Activated CD4-positive, alpha-beta T cell treated with anti-CD3 and anti-CD28 coated beads, Interleukin-2, amount 50 U/mL, for 16 hours (primary cell): ENCODE measurements around the gene PORCN.

ENCODE experiments used
- DNase-seq: peaks from one replicate; pipeline ENCODE4 v3.0.0-alpha.2; 2020

Gene PORCN

DNA sequence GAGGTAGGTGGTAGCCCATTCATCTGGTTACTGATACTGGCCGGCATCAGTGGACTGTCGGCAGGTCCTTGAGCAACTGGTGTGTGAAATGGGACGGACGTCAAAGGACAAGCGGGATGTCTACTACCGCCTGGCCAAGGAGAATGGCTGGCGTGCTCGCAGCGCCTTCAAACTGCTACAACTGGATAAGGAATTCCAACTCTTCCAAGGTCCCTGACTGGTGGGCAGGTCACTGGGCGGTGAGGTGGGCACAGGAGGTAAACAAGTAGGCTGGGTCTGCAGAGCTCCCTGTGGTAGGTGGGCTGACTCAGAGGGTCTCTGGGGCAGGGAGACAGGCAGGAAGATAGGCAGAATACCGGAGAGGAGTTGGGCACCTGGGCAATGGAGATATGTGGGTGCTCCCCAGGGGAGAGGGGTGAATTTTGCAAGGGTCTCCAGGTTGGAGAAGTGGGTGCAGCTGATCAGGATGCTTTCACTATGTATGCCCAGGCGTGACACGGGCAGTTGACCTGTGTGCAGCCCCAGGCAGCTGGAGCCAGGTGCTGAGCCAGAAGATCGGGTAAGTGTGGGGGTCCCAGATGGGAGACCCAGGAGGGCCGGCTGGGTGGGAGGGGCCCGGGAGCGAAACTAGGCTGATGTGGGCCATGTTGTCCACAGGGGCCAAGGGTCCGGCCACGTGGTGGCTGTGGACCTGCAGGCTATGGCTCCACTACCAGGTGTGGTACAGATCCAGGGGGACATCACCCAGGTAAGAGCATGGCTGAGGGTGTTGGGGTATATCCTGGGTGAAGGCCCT is 30.6 kb upstream of the PORCN start:
- no peak for DNase-seq

DNA sequence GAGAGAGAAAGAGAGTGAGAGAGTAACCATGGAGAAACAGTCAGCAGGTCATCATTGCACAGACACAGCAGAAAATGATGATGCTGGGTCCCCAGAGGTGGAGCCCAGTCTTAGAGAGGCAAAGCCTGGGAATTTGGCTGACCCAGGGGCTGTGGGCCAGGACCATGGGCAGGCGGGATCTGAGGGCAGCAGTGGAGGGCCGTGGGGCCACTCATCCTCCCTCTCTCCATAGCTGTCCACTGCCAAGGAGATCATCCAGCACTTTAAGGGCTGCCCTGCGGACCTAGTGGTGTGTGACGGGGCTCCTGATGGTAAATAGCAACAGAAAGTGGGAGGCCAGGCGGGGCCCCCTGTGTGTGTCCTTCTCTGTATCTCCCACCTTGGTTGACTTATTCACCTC is 30.0 kb upstream of the PORCN start:
- no peak for DNase-seq

DNA sequence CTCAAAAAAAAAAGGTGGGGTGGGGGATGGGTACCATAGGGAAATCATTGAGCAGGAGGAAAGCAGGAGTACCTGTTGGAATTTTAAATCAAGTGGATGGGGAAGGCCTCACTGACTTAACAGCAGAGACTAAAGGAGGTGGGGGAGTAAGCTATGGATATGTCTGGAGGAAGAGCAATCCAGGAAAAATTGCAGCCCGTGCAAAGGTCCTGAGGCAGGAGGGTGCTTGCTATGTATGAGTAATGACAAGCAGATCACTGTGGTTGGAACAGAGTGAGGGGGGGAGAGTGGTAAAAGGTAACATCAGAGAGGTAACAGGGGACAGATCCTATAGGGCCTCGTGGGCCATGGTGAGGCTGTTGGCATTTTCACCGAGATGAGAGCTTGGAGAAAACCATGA is 28.6 kb upstream of the PORCN start:
- no peak for DNase-seq

DNA sequence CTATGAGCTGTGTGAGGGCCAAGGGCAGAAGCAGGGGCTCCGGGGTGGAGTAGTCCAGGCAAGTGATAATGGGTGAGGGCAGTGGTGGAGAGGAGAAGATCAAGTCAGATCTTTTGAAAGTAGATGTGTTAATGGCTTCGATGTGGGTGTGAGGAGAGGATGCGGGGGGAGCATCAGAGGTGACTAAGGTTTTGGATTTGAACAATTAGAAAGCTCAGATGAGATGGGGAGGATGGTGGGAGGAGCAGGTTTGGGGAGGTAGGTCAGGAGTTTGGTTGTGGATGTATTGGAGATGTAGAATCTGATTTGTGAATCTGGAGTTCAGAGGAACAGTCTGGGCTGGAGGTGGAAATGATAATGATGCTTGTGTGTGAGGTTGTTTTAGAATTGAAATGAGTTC is 28.2 kb upstream of the PORCN start:
- DNase-seq = no peak

DNA sequence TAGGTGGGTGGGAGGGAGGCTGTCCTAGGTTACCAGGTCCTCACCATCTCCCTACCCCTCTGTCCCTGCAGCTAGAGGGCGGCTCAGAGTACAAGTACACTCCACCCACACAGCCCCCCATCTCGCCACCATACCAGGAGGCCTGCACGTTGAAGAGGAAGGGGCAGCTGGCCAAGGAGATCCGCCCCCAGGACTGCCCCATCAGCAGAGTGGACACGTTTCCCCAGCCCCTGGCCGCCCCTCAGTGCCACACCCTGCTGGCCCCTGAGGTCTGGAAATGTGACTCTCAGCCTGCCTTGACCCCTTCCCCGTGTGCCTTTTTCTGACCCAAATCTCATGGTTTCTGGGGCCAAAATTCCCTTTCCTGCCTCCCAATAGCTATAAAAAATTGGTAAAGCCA is 26.3 kb upstream of the PORCN start:
- no peak for DNase-seq

DNA sequence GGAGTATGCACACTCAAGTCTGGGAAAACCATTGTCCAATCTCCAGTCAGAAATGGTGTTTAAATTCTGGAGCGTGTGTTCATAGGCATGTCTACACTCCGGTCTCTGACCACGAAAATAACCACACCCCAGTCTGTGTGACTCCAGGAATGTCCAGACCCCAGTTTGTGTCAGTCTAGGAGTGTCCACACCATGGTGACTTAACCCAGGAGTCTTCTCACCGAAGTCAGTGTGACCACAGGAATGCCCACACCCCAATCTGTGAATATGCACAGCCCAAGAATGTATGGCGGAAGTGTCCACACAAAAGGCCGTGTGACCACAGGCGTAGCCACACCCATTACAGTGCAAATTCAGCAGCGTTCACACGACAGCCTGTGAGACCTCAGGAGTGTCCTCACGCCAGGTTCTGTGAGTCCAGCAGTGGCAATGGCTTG is 21.4 kb upstream of the PORCN start:
- DNase-seq = no peak

DNA sequence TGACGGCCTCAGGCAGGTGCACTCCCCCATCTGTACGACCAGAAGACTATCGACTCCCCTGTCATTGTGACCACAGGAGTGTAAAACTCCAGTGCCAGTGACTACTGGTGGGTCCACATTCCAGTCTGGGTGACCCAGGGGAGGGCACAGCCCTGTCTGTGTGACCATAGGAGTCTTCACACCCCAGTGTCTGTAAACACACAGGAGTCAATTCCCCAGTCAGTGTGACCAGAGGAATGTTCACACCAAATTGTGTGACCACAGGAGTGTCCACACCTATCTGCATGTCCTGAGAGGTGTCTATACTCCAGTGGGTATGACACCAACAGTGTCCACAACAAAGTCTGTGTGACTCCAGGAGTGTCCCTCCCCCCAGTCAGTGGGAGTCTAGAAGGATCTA is 20.8 kb upstream of the PORCN start:
- DNase-seq = no peak

DNA sequence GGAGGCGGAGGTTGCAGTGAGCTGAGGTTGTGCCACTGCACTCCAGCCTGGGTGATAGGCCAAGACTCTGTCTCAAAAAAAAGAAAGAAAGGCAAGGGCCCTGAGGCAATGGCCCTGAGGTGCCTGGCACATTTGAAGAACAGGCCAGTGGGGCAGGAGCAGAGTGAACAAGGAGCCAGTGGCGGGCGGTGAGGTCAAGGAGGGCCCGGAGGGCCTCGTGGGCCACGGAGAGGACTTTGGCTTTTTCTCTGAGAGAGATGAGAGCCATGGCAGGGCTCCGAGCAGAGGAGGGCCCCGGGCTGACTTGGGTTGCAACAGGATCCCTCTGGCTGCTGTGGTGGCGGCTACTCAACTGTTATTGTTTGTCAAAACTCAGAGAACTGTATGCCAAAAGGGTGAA is 19.5 kb upstream of the PORCN start:
- no peak for DNase-seq

DNA sequence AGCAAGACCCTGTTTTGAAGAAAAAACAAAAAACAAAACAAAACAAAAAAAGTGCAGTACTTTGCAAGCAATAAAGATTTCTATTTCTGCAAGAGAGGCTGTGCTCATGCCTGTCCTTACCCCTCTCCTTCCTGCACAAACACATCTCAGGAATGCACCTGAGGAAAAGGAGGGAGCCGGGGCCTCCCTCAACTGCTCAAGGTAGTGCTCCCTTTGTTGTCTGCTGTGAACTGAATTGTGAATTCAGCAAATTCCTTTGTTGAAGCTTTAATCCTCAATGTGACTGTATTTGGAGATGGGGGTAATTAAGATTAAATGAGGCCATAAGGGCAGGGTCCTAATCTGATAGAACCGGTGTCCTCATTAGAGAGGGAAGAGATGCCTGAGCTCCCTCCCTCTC is 18.9 kb upstream of the PORCN start:
- DNase-seq = no peak

DNA sequence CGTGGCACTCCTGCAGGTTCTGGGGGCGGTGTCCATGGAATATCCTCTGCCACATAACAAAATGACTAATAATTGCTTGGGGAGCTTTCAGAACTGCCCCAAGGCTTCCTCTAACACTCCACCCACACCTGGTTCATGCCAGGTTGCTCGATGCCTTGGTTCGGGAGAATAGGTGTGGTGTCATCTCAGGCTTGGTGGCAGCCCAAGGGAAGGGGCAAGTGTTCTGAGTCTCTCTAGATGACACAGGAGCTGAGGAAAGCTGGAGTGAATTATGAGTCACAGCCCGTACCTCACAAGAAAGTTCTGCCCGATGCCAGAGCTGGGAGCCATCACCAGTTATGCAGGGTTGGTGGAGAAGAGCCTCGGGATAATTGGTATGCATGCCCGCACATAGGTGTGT is 18.1 kb upstream of the PORCN start:
- no peak for DNase-seq

DNA sequence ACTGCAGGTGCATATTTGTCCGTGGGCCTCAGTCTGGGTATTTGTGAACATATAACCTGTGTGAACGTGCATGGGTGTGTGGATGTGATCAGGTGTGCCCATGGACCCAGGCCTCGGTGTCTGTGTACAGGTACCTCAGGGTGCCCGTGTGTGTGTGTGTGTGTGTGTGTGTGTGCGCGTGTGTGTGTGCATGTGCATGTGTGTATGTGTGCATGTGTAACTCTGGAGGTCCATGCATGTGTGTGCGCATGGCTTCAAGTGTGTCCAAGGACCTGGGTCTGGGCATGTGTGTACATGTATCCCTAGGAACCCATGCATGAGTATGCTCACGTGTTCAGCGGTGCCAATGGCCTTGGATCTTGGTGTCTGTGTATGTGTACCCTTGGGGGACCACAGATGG is 17.0 kb upstream of the PORCN start:
- DNase-seq = no peak

DNA sequence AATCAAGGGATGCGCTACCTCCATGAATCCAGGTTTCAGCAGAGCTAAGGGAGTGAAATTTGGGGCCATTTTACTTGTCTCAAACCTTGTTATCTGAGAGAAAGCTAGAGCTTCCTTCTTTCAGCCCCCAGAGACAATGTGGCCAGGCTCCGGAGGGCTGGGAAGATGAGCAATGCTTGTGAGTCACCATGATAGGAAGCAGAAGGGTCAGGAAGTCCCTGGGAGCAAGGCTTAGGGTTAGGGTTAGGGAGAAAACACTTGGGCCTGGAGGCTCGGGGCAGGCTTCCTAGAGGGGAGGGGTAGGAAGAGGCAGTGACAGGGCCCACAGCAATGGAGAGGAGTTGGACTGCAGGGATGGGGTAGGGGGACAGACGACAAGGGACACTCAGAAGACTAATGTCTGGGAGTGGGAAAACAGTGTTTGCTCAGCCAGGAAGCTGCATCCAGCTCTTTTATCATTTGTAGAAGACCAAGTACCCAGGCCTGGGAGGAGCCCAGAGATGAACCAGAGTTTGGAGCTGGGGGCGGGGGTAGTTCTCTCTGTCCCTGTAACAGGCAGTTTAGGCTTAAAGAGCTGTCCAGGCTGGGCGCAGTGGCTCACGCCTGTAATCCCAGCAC is 16.4 kb upstream of the PORCN start:
- no peak for DNase-seq

DNA sequence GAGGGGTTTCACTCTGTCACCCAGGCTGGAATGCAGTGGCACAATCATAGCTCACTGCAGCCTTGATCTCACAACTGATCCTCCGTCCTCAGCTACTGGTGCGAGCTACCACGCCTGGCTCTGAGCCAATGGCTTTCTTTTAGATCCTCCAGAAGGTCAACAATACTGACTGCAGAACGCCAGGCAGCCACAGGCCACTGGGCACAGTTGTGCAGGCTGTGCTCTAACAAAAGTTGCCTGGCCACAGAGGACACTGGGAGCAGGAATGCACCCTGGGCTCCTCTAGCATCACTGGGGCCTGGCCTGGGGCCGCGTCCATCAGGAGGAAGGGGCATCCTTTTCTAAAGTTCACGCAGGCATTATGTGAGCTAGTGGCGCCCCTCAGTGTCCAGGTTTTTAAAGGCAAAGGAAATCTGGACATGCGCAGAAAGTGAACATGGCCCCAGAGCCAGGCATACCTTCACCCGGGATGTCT is 14.9 kb upstream of the PORCN start:
- no peak for DNase-seq

DNA sequence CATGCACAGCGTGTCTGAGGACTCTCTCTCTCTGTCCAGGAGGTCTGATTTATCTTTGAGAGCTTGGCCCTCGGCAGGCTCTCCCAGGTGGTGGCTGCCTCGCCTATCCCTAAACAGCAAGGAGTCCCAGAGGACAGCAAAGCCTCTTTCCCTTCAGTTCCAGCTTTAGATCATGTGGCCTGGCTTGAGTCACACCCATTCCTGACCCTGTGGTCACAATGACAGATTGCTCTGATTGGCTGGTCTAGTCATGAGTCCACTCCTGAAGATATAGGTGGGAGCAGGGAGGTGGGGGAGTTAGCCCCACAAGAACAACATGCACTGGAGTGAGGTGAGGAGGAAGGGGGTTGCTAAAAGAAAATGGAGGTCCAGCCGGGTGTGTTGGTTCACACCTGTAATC is 12.1 kb upstream of the PORCN start:
- no peak for DNase-seq

DNA sequence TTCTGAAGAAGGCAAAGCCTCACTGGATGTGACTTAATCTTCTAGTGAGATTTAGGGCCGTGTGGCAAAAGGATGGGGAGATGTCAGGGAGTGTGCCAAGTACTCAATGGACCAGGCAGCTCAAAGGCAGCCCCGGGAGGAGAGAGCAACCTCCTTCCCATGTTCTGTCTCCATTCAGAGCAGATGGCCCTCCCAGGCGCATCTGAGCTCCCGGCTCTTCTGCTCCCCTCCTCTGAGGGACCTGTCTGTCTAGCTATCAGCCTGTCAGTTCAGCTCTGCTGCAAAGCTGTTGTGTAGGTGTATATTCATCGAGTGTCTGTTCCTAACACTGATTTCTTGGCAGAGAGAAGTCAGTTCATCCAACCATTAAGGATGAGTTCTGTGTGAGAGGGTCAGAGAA is 10.9 kb upstream of the PORCN start:
- DNase-seq = no peak

DNA sequence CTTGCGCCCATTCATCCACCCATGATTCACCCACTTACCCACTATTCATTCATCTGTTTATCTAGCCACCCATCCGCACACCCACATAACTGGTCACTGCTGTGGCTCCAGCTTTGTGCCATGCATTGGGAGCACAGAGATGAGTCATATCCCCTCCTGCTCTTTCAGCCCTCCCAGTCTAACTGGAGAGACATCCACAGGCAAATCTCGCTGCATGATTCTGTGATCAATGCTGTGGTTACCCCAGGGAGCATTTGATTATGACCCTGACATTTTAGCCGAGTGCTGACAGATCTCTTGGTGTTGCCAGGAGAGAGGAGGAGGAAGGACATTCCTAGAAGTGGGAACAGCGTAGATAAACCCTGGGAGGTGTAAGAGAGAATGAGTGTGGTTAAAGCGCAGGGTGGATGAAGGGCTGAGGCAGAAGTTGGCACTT is 10.4 kb upstream of the PORCN start:
- no peak for DNase-seq

DNA sequence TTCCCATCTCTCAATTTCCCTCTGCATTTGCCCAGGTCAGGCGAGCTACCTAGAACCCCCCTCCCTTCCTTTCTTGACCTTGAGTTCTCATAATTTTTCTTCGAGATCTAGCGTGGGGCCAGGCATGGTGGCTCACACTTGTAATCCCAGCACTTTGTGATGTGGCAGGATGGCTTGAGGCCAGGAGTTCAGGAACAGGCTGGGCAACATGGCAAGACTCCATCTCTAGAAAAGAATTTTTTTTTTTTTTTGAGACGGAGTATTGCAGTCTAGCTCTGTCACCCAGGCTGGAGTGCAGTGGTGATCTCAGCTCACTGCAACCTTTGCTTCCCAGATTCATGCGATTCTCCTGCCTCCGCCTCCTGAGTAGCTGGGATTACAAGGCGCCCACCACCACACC is 4.5 kb upstream of the PORCN start:
- DNase-seq = no peak

DNA sequence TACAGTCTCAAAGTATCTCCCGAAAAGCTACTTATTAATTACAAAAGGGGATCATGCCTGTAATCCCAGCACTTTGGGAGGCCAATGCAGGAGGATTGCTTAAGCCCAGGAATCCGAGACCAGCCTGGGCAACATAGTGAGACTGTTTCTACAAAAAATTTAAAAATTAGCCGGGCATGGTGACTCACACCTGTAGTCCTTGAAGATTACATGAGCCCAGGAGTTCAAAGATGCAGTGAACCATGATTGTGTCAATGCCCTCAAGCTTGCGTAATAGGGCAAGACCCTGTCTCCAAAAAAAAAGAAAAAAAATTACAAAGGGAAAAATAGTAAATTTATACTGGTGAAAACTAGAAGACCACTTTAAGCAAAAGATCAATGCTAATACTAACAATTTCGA is 3.3 kb upstream of the PORCN start:
- no peak for DNase-seq

DNA sequence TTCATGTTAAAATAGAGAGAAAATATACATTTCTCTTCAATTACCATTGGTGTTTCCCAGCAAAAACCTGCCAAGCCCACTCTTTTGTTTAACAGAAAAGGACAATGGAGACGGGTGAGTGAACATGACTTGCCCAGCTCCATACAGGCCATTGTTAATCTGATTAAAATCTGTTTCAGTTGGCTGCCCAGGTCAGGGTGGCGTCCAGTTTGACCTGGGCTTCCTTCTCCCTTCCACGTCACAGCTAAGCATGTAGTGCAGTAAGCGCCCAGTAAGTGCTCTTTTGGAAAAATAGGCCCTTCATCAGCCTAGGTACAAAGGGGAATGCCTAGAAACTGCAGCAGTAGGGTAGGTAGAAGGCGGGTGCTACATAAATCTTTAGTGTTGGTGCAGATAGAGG is 1.5 kb upstream of the PORCN start:
- no peak for DNase-seq

DNA sequence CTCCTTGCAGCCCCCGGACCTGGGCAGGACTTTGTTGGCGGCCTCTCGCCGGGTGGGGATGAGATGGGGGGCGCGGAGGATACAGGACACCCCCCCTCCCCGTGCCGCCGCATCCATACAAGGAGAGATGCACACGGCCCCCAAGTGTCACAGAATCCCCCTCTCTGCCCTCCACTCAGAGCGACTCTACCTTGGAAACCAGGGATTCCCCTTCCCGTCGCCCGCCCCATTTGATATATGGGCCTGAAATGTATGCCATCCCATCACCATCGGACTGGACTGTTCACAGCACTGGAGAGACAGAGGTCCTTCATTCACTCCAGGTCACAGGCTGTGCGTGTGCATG is 426 bp downstream of the PORCN start:
- no peak for DNase-seq

DNA sequence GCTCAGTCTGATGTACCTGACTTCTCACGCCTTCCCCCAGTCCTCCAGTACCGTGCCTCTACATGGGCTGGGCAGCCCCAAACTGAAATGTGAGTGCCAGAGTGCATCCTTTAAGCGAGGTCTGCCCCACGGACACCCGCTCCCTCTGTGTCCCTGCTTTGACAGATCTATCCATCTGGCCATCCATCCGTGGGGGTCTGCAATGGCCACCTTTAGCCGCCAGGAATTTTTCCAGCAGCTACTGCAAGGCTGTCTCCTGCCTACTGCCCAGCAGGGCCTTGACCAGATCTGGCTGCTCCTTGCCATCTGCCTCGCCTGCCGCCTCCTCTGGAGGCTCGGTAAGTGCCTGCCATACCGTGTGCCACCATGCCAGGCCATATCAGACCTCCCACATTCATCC is 827 bp downstream of the PORCN start:
- DNase-seq = no peak

DNA sequence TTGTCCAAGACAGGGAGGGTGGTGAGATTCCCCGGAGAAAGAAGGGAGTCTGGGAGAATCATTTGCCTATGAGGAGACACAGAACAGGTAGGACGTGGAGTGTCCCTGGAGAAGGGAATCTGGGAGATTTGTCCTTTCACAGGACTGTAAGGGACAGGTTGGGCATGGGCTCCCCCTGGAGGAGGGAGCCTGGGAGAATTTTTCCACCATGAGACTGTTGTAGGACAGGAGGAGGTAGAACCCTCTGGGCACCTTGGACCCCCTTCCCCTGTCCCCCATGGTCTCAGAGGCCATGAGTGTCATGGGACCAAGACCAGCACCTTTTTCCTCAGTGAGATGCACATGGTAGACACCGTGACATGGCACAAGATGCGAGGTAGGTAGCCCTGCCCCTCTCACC is 2.8 kb downstream of the PORCN start:
- no peak for DNase-seq

DNA sequence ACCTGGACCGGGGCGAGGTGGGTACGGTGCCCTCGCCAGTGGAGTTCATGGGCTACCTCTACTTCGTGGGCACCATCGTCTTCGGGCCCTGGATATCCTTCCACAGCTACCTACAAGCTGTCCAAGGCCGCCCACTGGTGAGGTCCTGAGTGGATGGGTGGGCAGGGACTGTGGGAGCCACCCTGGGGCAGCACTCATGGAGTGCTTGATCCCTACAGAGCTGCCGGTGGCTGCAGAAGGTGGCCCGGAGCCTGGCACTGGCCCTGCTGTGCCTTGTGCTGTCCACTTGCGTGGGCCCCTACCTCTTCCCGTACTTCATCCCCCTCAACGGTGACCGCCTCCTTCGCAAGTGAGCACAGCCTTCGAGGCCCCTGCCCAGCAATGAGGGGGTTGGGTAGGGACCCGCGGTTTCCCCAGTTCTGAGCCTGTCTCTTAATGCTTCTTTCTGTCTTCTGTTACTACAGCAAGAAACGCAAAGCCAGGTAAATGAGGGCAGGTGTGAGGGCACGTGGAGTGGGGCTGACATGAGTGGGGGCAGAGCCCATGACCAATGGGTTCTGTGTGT is 3.7 kb downstream of the PORCN start:
- DNase-seq = no peak

DNA sequence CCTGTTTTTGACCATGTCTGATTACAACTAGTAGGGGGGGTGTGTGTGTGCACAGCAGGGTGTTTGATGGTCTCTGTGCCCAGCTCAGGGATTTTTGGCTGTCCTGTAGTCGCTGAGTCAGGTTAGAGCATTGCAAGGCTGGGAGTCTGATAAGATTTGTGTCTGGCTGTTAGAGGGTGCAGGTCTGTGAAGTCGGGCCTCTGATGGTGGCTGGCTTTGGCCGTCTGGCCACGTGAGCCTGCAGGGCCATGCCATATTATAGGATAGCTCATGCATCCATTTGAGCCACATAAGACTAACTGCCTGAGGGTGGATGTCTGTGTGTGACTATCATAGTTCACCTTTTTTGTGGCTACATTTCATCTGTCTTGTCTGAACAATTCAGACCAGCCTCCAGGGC is 4.9 kb downstream of the PORCN start:
- DNase-seq = no peak
